Stimulated activated CD4-positive, alpha-beta T cell treated with anti-CD3 and anti-CD28 coated beads, Interleukin-4, amount 100 ng/mL, for 24 hours (primary cell): ENCODE results near the gene SLC12A5.

Experiments used
- DNase-seq: peaks from one replicate; pipeline ENCODE4 v3.0.0-alpha.2; 2020

SLC12A5 gene

GRCh38 chr20:46030284-46031013 lies 1.4 kb downstream of the SLC12A5 start:
- DNase-seq: no peak

GRCh38 chr20:46031014-46031569 lies 2.1 kb downstream of the SLC12A5 start:
- no peak for DNase-seq

- no peak for DNase-seq
Observed at GRCh38 chr20:46031701-46032254, 2.8 kb downstream of the SLC12A5 start.

- no peak for DNase-seq
Observed at GRCh38 chr20:46034039-46034438, 5.0 kb downstream of the SLC12A5 start.

GRCh38 chr20:46035253-46035652 lies 6.2 kb downstream of the SLC12A5 start:
- no peak for DNase-seq

- DNase-seq: no peak
Observed at GRCh38 chr20:46035713-46036112, 6.7 kb downstream of the SLC12A5 start.

- DNase-seq: no peak
Observed at GRCh38 chr20:46036370-46036769, 7.4 kb downstream of the SLC12A5 start.

GRCh38 chr20:46037036-46037435 lies 8.0 kb downstream of the SLC12A5 start:
- DNase-seq: no peak

GRCh38 chr20:46040902-46041535 lies 12.0 kb downstream of the SLC12A5 start:
- DNase-seq: peak; percentile 46

- no peak for DNase-seq
Observed at GRCh38 chr20:46043556-46043955, 14.5 kb downstream of the SLC12A5 start.

GRCh38 chr20:46044896-46045295 lies 15.9 kb downstream of the SLC12A5 start:
- no peak for DNase-seq

GRCh38 chr20:46046588-46047310 lies 17.7 kb downstream of the SLC12A5 start:
- no peak for DNase-seq

- DNase-seq: no peak
Observed at GRCh38 chr20:46047821-46048220, 18.8 kb downstream of the SLC12A5 start.

- DNase-seq: no peak
Observed at GRCh38 chr20:46049190-46049589, 20.2 kb downstream of the SLC12A5 start.

GRCh38 chr20:46049815-46050214 lies 20.8 kb downstream of the SLC12A5 start:
- no peak for DNase-seq

- DNase-seq: no peak
Observed at GRCh38 chr20:46050444-46050843, 21.4 kb downstream of the SLC12A5 start.

- no peak for DNase-seq
Observed at GRCh38 chr20:46050885-46051284, 21.9 kb downstream of the SLC12A5 start.

GRCh38 chr20:46051556-46052308 lies 22.7 kb downstream of the SLC12A5 start:
- no peak for DNase-seq

GRCh38 chr20:46053416-46053815 lies 24.4 kb downstream of the SLC12A5 start:
- DNase-seq: no peak

GRCh38 chr20:46054606-46055005 lies 25.6 kb downstream of the SLC12A5 start:
- no peak for DNase-seq

- DNase-seq: no peak
Observed at GRCh38 chr20:46055269-46055668, 26.3 kb downstream of the SLC12A5 start.

GRCh38 chr20:46056027-46056833 lies 27.2 kb downstream of the SLC12A5 start:
- no peak for DNase-seq
